ENCODE data around the gene ABCA3.

- TF ChIP-seq CTCF (IDR thresholded peaks at IDR 0.05; ENCODE audit: control extremely low read depth in 1 of 3, insufficient read depth in 1 of 3, low read depth in 1 of 3, low read length in 3 of 3) (no peak), TBP (IDR thresholded peaks at IDR 0.05; ENCODE audit: low read depth, low read length) (no peak)
Observed at GRCh38 chr16:2371421-2371820, 30.9 kb upstream of the ABCA3 start.

Measured in H1 (cell line).